ENCODE results near the gene PLA2G4D.

Gene PLA2G4D

GRCh38 chr15:42071717-42072116 lies 22.6 kb downstream of the PLA2G4D start:
- DNase-seq (ENCODE audit: low read depth) = no peak

GRCh38 chr15:42070976-42071350 lies 23.4 kb downstream of the PLA2G4D start:
- no peak for DNase-seq (ENCODE audit: low read depth)

DNA sequence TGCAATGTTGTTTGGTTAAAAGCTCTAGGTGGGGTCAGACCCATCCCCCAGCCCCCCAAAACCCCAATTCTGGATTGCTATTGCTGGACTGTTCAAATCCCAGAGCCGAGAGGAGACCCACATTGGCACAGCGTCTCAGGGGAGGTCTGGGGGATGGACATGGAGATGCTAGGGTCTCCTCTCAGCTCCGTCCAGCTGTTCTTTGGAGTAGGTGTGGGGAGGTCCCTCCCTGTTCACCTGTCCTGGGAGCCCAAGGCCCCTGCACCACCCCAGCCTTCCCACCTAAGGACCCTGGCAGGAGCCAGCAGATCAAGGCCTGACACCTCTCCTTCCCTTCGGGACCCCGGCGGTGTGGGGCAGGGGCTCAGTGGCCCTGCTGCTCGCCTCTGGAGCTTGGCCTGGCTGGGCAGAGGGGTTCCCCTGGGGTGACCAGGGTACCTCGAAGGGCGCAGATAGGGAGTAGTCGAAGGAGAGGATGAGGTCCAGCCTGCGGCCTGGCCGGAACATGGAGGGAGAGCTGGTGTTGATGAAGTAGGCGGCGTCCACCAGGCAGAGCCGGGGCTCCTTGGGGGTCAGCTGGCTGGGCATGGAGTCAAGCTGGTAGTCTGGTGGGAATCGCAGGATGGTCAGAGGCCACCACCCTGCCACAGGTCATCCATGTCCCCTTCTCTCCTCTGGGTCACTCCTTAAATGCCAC lies 23.9 kb downstream of the PLA2G4D start:
- DNase-seq (ENCODE audit: low read depth) = no peak

- DNase-seq (ENCODE audit: low read depth) = no peak
These were observed 24.7 kb downstream of the PLA2G4D start for GRCh38 chr15:42069496-42070278.

DNA sequence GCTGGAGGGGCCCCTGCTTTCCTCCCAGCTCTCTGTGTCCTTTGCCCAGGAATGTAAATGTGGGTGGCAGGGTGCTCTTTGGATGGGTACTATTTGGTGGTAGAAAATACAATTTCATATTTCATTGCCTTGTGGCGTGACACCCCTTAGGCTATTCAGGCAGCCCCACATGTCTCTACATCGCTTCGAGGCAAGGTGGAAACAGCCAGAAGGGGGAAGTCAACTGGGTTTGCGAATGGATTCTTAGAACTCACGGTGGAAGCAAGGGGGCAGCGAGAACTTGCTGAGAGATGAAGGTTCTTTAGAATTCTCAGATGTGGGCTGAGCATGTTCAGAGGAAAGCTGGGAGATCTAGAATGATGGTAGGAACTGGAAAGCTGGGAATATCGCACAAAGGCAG lies 25.3 kb downstream of the PLA2G4D start:
- DNase-seq (ENCODE audit: low read depth) = no peak

- no peak for DNase-seq (ENCODE audit: low read depth)
These were observed 25.8 kb downstream of the PLA2G4D start for GRCh38 chr15:42068601-42069000.

DNA sequence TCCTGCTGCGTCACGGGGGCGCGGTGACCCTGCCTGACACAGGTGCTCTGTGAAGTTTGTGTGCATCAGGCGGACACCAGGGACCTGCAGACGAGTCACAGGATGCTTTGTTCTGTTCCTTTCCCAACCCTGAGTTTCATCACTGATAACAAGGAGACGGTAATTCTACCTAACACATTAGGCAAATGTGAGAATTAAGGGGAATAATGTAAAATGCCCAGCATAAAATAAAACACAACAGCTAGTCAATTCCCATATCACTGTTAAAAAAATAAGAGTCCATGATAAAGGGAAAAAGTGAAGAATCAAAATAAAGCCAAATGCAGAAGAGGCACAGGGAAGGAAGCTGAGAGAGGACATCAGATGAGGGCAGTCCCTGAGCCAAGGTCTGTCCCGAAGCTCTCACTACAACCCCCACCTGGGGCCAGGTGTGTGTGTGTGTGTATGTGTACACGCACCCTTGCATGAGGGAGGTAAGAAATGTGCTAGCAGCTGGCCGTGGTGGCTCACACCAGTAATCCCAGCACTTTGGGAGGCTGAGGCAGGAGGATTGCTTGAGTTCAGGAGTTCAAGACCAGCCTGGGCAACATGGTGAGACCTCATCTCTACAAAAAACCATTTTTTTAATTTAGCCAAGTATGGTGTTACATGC lies 27.5 kb downstream of the PLA2G4D start:
- DNase-seq (ENCODE audit: low read depth) = no peak

GRCh38 chr15:42065468-42065867 lies 28.9 kb downstream of the PLA2G4D start:
- no peak for DNase-seq (ENCODE audit: low read depth)

- DNase-seq (ENCODE audit: low read depth) = no peak
These were observed 29.3 kb downstream of the PLA2G4D start for GRCh38 chr15:42065033-42065432.

GRCh38 chr15:42064271-42064670 lies 30.1 kb downstream of the PLA2G4D start:
- no peak for DNase-seq (ENCODE audit: low read depth)

- DNase-seq (ENCODE audit: low read depth) = no peak
These were observed 31.1 kb downstream of the PLA2G4D start for GRCh38 chr15:42063122-42063848.

DNA sequence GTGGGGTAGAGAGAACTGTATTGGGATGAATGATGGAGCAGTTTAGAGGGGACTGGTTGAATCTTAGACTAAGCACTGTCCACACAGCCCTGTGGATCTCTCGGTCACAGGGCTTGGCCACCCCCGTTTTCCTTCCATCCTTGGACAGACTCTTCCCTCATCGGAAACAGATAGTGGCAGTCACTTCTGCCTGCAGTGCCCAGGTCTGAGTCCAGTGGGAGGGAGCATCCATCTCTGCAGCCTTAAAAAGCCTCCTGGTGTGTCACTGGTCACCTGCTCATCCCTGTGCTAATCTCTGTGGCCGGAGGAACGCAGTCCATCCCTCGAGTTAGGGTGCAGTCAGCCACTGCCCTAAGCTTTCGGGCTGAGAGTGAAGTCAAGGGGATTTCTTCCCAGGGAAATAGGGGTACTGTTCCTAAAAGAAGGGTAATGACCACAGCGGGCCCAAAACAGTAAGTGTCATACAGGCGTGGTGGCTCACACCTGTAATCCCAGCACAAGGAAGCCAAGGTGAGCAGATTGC lies 32.0 kb downstream of the PLA2G4D start:
- DNase-seq (ENCODE audit: low read depth) = no peak

- no peak for DNase-seq (ENCODE audit: low read depth)
These were observed 33.6 kb downstream of the PLA2G4D start for GRCh38 chr15:42060797-42061196.

DNA sequence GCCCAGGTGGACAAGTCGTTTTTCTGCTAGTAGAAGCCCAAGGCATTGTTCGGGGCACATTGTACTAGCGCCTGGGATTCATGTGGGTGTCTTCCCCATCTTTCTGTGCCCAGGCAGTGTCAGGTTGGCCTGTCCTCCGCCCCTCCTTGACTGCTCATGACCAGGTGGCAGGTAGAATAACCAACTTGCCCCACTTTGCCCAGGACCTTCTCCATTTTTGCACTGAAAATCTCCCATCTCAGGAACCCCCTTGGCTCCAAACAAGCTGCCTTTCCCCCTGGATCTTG lies 33.9 kb downstream of the PLA2G4D start:
- DNase-seq (ENCODE audit: low read depth) = no peak

GRCh38 chr15:42059661-42060476 lies 34.5 kb downstream of the PLA2G4D start:
- no peak for DNase-seq (ENCODE audit: low read depth)

DNA sequence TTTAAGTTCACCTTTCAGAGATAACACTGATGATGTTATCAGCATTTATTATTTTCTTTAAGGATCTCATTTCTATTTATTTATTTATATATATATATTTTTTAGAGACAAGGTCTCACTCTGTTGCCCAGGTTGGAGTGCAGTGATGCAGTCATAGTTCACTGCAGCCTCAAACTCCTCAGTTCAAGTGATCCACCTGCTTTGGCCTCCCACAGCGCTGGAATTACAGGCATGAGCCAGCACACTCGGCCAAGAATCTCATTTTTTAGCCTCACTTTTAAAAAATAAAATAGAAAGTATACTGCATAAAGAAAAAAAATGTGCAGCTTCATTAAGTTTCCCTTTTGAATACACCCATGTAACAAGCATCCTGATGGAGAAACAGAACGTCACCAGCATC lies 35.6 kb downstream of the PLA2G4D start:
- no peak for DNase-seq (ENCODE audit: low read depth)

- no peak for DNase-seq (ENCODE audit: low read depth)
These were observed 36.3 kb downstream of the PLA2G4D start for GRCh38 chr15:42057799-42058646.

DNA sequence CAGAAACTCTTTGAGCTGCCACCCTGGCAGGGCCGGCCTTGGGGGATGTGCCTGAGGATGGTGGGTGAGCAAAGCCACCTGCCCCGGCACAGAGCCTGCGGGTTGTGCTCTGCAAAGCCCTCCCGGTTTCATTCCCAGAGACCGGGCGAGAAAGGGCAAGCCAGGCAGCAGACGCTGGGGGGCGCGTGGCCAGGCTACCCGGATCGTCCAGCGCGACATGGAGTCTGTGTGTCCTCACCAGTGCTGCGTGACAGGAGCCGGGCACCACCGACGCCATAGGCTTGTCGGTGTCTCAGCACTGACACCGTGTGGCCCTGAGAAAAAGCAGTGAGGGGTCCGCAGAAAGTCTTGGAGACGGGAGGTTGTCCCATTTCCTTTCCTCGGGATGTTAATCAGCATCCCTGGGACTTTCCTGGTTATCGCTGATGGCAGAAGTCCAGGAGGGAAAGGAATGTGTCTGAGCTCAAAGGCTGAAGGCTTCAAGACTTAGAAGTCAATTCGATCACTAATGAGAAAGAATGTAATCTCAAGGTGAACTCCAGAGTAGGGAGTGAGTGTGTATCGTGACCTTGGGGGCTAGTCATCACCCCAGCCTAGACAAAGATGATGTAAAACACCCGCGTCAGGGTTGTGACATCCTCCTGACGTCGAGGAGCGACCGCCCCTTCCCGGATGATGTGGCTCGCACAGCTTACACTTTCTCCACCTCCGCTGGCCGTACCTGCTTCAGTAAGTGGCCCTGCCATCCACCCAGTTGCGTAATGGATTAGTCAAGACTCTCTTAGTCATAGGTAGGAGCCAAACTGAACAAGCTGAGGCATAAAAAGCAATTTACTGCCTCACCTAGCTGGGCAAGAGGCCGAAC lies 37.2 kb downstream of the PLA2G4D start:
- DNase-seq (ENCODE audit: low read depth) = peak; percentile 26

- no peak for DNase-seq (ENCODE audit: low read depth)
These were observed 40.4 kb downstream of the PLA2G4D start for GRCh38 chr15:42053914-42054313.

DNA sequence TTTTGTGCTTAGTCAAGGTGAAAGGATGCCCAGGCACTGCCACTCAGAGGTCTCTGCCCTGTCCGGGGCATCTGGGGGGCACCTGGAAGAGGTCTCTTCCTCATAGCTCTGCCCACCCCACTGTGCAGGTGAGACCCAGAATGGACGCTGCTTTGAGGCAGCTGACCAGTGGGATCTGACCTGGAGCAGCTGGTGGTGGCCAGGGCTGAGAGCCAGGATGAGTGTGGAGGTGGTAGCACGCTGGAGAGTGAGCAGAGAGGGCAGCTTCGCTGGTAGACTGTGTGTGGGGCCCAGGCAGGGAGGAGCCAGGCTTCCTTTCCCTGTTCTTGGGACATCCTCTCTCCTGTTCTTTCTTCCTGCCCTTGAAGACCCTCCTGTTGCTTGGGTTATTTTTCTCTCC lies 41.4 kb downstream of the PLA2G4D start:
- no peak for DNase-seq (ENCODE audit: low read depth)
